Heart left ventricle (tissue), 13 donors: ENCODE data around the gene PARP6.

ENCODE experiments used
- POLR2A ChIP-seq, 2 donors: fragments of 450-650 bp; IDR thresholded peaks; one replicate each; pipeline ENCODE4 v1.6.1; 2017; ENCODE audit warnings: antibody characterized with exemption in 2 of 2, mild to moderate bottlenecking in 2 of 2, moderate library complexity in 2 of 2
- TF ChIP-seq, protein P1 (sequence below), 12 donors: fragments of 200-600 bp; sonication (generic) in 4 of 12; IDR thresholded peaks; one replicate each; pipeline versions ENCODE4 v1.5.0 to v1.8.0; 2018 to 2022; ENCODE audit warnings: antibody characterized with exemption in 12 of 12, mild to moderate bottlenecking in 5 of 12
- donor health status: ischemic (EF 13 %, LVEDD 7.1; RV severe dilation, severe dysfunction).
- donor health status: DM: no; HTN: yes; CAD: no.
- donor health status: DM: no; HTN: no; CAD: no.
- donor health status: ischemic (EF 25% LVEDD 6.9; RV normal size, moderate dysfunction).
- donor health status: ischemic (EF 25% LVEDD 5.7; RV mildly dilated, moderate dysfunction).
- donor health status: ischemic (EF 35%, LVEDD 5.7; RV mildly dilated, moderate dysfunction).
- donor health status: nonischemic (EF 11% LVEDD 7.7; RV severe dilation, severe dysfunction).
- donor health status: DM: yes; HTN: yes; CAD: no.
- donor health status: PGD.
- donor health status: ischemic (EF 29% LVEDD 5.4; RV normal size, mild dysfunction).
- donor health status: nonischemic (EF 23%, LVEDD 6.1; RV moderate dilation, normal function).

DNA sequence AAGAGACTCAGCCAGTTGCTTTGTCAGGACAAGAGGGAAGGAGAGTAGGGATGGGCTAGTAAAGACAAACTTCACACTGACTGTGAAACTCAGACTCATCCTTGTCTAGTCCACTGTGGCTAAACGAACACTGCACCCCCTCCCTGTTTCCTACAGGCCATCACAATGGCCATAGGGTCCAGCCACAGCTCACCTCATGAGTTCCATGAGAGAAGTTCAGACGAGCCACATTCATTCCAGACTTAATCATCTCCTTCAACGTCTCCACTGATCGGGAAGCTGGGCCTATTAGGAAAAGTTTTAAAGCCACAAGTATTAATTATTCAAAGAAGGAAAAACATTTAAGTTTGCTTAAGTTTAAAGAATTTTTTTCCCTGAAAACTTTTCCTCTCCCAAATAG lies 55.1 kb downstream of the PARP6 start:
- TF ChIP-seq, protein P1, sequence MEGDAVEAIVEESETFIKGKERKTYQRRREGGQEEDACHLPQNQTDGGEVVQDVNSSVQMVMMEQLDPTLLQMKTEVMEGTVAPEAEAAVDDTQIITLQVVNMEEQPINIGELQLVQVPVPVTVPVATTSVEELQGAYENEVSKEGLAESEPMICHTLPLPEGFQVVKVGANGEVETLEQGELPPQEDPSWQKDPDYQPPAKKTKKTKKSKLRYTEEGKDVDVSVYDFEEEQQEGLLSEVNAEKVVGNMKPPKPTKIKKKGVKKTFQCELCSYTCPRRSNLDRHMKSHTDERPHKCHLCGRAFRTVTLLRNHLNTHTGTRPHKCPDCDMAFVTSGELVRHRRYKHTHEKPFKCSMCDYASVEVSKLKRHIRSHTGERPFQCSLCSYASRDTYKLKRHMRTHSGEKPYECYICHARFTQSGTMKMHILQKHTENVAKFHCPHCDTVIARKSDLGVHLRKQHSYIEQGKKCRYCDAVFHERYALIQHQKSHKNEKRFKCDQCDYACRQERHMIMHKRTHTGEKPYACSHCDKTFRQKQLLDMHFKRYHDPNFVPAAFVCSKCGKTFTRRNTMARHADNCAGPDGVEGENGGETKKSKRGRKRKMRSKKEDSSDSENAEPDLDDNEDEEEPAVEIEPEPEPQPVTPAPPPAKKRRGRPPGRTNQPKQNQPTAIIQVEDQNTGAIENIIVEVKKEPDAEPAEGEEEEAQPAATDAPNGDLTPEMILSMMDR (IDR thresholded peaks at IDR 0.05): no peak
- TF ChIP-seq POLR2A (IDR thresholded peaks at IDR 0.05): no peak
